Umbilical cord (tissue), 2 donors: ENCODE results near the gene ARNT2. TPM values are rescaled to one million over a fixed set of nuclear protein-coding genes. Genes with fewer than 3 reads are reported as not detected.

Source experiments
- DNase-seq: peaks from one replicate; pipeline ENCODE4 v3.0.0-alpha.2; 2015; ENCODE audit warnings: low spot score
- total RNA-seq: library from RNA; depleted of rRNA; stranded (reverse); fragments of >200 nt; gene quantifications from one replicate; pipeline ENCODE4 v1.2.3, GENCODE V29; 2014; ENCODE audit warnings: low replicate concordance; ENCODE audit not compliant: insufficient read depth

Gene ARNT2
- total RNA-seq, 1 donor from 2014 or later, result 5.3 TPM

DNA sequence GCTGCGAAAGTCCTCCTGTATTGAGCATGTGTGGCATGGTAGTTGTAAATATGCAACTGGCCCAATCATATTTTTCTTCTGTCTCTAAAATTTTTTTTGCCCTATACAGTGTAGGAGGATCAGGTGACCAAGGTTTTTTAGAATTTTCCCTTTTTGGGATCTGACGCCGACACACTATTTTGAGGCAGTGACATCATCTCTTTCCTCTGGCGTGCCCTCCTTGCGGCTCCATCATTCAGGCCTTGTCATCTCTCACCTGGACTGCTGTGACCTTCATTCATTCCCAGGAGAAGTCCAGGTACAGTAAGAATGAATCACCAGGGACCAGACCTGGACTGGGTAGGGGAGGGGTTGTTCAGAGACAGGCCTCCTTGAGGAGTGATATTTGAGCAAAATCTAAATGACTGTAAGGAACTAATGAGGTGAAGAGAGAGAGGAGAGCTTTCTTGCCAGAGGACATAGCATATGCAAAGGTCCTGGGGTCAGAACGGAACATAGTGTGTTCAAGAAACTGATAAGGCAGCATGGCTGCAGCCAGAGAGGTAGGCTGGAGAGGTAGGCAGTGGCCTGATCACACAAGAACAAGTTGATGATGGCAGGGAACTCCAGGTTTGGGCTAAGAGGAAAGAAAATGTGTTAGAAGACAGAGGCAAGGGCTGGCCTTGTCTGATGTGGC lies 38.7 kb downstream of the ARNT2 start:
- no peak for DNase-seq

DNA sequence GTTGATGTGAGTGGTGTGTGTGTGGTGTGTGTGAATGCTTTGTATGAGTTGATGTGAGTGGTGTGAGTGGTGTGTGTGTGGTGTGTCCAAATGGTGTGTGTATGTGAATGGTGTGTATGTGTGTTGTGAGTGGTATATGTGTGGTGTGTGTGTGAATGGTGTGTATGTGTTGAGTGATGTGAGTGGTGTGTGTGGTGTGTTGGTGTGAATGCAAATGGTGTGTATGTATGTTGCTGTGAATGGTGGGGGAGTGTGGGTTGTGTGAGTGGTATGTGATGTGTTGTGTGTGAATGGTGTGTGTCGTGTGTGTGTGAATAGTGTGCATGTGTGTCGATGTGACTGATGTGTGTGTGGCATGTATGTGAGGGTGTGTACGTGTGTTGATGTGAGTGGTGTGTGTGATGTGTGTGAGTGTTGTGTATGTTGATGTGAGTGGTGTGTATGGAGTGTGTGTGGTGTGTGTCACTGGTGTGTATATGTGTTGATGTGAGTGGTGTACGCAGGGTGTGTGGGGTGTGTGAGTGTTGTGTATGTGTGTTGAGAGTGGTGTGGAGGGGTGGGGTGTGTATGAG lies 40.6 kb downstream of the ARNT2 start:
- no peak for DNase-seq

DNA sequence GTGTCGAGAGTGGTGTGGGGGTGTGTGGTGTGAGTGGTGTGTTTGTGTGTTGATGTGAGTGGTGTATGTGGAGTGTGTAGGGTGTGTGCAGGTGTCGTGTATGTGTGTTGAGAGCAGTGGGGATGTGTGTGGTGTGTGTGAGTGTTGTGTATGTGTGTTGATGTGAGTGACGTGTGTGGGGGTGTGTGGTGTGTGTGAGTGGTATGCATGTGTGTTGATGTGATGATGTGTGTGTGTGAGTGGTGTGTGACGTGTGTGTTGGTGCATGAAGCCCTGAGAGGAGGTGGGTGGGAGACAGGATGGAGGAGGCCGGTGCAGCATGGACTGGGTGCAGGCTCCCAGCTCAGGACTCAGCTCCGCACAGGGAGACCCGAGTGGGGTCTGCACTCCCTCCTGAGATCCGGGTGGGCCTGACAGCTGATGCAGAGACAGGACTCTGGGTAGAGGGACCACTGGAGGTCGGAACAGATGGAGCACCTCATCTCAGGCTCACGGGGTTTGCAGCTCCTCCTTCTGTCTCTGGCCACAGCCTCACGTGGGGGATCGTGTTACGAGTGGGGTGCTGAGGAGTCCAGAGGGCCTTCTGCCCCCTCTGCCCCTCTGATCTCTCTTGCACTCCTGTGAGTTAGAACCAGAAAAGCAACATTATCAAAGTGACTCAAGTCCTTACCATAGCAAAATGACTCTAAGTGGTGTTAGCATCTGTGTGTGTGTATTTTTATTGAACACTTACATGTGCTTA lies 41.3 kb downstream of the ARNT2 start:
- DNase-seq, result no peak

DNA sequence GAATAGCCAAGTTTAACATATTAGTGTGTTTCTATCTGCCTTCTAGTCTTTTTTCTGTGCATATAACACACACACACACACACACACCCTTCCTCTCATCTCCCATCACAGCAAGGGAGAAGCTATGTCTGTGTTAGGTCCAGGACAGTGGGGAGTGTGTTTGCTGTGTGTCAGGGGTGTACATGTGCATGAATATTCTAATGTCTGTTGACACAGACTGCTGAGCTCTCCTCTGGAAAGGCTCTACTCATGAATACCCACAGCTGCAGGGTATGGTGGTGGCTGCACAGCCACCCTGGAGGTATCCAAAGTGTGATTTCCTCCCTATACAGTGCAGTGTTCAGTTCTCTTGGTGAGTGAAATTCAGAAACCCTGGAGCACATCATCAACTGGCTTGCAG lies 42.9 kb downstream of the ARNT2 start:
- no peak for DNase-seq

DNA sequence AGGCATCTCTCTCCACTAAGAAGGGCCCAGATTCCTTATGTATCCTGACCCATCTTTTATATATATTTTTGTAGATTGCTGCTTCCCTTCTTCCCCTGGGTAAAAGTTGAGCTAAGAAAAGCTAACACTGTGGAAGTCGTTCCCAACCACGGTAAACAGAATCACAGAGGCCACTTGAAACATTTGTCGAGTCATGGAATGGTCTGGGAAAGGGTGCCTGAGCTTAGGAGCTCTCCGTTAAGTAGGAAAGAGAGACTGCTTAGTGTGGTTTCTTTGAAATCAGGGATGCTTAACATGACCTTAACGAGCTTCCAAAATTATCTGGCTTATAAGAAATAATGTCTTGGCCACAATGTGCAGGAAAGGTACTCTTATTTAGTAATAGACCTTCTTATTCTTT lies 45.6 kb downstream of the ARNT2 start:
- no peak for DNase-seq

DNA sequence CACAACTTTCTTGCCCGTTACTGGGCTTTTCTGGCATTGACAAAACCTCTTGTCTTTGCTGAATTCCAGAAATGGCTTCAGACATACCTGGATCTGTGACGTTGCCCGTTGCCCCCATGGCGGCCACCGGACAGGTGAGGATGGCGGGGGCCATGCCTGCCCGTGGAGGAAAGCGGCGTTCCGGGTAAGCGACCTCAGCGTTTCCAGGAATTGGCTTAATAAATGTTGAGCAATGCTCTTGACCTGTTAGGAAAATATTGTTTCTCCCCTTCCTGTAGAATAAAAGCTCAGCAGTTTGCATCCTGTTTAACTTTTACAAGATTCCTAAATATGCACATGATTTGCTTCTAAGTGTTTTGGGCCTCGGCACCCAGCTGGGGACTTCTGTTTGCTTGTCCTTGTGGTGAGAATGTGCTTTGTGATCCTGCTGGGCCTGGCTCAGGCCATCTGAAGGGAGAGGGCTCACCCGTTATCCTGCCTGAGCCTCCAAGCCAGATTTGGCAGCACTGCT lies 46.7 kb downstream of the ARNT2 start:
- no peak for DNase-seq

DNA sequence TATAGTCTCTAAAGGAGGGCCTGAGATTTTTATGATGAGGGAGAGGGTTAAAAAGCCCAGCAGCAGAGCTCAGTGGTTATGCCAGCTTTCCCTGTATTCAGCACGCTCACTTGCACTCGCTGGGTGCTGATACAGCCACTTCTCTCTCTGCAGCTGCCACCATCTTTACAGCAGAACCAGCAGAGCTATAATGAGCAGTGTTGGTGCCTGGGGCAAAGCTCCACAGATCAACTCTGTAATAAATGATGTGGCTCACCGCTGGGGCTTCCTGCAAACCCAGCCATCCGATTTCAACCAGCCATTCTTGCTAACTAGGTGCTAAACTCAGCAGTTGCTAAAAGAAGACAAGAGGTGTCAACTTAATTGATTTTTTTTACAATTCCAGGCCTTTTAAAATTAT lies 48.0 kb downstream of the ARNT2 start:
- no peak for DNase-seq

DNA sequence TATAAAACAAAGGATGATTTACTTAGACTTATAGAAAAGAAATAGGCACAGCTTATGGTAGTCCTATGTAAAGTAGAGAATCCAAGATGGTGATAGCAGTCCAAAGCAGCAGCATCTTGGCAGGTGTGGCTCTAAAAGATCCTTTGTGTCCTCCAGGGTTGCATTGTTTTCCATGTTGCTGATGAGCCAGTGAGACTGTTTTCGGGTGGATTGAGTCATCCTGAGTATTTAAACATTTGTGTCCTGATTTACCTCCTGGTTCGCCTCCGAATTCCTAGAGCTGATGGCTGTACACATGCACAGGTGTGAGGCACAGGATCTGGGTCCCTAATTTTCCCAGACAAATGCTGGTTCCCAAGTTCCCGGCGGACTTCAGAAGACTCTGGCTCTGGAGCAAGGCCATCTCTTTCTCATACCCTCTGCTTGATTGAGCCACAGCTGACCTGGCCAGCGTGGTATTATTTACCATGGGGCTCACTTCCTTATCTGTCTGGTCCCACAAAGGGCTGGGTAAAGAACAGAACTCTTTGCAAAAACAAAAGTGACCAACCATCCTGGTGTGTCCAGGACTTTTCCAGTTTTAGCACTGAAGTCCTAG lies 51.0 kb downstream of the ARNT2 start:
- DNase-seq, result no peak

DNA sequence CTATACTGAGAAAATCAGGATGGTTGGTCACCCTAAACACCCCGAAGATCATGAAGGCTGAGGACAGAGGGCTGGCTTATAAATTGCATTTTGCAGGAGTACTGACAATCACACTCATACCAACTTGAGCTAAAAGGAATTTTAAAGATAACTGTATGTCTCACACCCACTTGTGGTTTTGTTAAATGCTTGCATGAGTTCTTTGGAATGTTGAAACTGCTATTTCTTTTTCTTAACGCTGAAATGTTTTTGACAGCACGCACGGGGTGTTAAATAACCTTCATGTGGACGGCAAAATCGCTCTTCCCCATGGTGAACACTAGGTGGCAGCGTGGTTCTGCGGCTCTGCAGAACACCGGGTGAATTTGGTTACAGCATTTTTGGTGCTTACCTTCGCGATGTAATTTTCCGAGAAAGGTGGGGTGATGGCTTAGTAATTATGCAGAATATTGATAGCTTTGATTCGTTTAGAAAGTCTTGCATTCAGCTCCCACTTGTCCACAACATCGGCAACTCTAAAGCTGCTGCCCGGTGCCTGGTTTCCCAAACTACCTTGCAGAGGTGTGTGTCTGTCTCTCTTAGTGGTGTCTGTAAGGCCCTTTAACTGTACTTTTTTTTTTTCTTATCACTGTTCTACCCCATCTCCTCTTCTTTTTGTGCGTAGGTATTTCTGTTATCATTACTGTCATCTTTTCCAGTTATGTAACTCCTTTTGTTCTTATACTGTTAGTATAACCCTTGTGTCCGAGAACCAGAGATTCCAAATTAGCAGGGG lies 51.7 kb downstream of the ARNT2 start:
- peak; percentile 78 for DNase-seq

DNA sequence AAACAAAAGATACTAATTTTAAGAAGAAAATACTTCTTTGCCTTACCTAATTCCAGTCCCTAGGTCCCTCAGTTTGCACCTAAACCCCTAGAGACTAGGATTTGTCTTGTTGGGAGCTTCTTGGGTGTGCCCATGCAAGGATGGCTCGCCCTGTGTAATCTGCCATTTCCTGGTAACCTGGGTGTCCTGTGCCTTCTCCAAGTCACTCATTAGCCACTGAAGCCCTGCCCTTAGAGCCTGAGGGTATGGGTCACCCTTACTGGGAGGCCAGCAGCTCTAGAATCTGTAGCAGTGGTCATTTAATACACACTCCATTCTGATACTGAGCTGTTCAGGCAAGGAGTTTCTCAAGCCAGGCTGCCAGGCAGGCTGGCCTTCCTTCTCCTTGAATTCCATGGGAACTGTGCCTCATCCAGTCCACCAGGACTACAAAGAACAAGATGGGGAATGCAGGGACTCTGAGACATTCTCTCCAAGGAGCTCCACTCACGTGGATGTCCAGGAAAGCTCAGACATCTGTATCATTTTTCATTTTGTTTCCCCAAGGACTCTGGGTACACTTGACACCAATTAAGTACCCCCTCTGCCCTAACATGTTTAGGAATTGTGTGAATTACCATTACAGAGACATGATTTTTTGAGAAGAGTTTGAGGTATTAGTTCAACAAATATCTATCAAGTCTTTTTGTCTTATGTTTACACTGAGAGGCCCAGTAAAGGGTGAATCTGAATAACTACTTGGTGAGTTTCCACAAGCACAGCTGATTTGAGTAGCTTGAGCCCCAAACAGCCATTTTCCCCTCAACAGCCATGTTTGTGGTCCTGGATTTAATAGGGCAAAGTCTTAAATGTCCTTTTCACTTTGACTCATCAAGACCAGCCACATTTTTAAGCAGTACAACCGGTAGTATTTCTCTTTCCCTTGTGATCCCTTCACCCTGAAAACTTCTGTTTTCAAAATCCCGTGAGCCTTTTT lies 52.6 kb downstream of the ARNT2 start:
- DNase-seq, result no peak

DNA sequence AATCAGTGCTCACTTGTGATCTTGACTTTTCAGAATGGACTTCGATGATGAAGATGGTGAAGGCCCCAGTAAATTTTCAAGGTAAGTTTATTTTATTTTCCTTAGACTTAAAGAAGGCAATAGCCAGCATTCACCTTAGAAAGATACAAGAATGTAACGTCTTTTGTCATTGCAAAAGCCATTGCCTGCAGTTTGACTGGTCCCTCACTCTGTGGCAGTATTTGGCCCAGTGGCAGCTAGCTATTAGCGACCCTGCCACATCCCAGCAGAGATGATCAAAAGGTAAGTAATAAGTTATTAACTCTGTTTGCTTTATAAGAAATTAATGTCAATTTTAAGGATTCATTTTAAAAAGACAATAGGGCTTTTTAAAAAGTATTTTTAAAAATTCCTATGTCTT lies 53.7 kb downstream of the ARNT2 start:
- DNase-seq, result no peak

DNA sequence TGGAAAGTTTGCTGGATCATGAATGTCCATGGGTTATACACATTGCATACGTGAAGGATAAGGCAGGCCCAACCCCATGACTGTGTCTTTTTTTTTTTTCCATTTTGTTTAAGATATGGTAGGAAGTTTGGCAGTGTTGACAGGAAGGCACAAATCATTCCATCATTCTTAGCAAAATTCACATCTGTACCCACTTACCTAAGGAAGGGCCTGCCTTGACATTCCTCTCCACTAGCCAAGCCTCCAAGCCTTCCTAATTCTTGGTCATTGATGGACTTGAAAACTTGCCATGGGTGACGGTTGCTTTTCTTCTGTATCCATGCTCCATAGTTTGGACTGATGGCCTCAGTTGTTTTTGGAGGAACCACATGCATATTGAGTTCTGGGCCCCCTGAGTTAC lies 54.4 kb downstream of the ARNT2 start:
- DNase-seq, result no peak

DNA sequence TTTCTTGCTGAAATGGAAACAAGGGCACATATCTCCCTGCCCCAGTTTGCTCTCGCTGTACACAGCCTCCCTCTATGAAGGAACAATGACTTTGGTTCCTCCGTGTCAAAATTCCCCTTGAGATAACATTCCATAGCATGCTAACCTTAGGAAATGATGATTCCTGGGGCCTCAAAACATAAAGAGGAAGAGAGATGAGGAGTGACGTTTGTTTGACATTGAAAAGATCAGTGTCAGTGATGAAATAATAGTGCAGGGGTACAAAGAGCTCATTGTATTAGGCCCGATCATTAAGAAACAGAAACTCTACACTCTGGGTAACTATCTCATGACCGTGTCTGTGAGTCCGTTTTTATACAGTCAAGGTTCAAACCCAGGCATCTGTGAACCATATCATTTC lies 55.2 kb downstream of the ARNT2 start:
- DNase-seq, result no peak

DNA sequence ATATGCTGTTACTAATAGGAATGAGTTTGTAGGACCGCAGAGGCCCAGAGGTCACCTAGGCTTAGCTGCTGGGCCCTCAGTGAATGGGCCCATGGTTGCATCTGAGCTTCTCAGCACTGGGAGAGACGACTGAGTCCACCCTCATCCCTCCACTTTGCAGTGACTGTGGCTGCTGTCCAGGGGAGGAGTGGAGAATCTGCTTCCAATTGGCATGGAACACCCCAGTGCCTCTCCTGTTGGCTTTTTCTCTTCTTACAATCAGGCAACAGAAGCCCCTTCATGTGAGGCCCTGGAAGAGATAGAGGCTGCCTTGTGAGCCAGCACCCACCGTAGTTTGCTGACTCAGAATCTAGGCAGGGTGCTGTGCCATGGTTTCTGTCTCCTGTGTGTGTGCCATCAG lies 55.6 kb downstream of the ARNT2 start:
- DNase-seq, result no peak

DNA sequence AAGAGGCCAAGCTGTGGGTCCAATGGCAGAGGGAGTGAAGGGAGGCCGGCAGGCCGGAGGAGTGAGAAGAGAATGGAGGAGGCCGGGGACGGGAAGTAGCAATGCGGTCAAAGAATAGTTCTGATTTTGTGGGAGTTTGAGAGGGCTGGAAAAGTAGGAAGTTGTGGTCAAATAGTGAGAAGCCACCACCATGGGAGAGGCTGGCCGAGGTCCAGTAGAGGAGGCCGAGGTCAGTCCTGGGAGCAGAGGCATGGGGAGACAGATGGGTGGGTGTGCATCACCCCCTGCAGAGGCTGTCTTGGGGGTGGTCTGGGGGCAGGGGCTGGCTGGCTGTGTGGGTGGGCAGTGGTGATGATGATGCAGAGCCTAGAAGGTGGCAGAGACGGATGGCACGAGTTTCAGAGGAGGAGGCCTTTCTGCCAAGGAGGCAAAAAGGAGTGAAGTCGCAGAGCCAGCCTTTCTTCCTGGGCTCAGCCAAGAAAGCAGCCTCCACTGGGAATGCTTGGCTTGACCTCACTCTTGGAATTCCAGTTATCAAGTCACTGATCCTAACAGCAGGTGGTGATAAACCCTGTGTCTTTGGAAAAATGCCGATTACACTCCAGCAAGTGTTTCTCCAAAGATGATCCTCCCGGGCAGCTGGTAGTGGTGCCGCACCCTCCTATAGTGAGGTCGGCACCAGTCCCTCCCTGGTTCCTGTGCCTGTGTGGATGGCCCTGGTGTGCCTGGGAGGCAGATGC lies 57.3 kb downstream of the ARNT2 start:
- DNase-seq, result no peak

DNA sequence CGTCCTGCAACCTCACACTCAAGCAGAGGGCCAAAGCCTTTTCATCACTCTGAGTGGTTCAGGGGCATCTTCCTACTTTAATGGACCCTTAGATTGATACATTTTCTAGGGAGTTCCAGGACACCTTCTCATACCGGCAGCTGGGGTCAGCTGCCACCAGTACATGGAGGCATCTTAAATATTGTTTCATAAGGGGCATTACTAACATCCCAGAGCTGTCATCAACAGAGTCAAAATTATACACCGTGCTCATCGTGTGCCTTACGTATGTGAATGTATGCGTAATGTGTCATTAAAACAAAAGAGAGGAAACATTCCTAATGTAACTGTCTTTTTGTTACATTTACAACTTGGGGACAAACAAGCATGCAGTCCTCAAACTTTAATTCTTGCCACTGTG lies 57.9 kb downstream of the ARNT2 start:
- DNase-seq, result no peak

DNA sequence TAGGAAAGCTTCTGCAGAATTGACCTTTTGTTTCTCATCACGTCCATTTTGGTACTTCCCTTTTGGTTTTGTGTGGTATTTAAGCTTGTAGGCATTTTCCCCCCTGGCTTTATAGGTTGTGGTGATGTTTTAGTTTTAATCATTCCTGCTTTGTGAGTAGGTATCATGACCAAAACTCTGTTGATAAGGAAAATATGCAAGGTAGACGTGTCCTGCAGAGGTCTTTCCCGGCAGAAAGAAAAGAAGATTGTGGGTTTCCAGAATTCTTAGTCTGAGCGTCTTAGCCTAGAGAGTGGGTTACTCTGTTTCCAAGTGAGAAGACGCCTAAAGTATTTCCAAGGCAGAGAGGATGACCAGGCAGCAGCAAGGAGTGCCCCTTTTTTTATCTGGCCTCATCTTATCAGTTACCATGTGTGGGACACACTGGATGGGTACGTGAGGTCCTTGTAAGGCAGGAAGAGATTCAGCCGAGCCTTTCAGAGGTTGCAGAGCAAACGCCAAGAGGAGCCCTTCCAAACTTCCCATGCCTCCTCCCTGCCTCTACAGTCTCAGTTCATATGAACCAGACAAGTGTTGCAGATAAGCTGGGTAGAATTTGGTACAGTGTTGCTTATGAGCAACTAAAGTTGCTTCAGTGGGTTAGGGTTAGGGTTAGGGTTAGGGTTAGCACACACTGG lies 58.8 kb downstream of the ARNT2 start:
- DNase-seq, result no peak

DNA sequence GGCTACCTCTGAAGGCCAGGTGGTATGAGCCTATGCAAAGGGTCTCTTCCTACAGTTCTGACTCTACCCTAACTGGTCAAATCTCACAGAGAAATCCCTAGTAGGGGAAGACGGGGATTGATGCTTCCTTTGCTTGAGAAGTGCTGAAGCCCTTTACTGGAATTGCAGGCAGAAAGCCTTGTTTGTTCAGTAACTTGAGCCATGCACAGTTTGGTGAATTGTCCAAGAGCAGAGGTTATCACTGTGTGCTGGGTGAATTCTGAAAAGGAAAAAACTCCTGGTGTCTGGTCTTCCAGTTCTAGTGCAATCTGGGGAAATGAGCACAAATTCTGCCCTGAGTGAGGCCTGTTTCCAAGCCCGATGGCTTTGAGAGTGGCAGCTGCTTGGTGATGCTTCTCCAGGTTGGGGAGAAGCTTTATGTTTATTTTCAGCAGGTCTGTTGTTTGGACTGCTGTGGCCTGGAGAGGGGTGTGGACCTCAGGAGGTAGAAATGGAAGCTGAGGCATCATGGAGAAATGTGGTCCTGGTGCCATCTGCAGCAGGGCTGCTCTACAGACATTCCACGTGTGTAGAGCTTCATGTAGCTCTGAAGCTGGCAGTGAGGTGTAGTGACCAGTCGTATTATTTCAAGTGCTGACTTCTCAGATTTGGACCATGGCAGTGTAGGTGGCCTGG lies 60.9 kb downstream of the ARNT2 start:
- no peak for DNase-seq

DNA sequence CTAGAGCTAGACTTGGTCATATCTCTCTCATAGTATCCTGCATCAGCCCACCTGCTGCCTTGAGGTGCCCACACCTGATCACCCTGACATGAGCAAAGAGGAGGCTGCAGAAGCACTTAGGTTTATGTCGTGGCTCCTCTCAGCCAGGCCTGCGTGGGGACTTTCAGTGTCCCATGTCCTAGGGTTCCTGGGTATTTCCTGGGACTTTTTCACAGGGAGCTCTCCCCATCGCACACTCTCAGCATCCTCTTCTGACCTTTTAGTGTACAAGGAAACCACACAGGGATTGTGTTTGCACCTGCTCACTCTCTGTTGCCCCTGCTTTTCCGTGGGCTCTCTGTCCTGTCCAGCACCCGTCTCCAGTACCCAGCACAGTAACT lies 61.4 kb downstream of the ARNT2 start:
- DNase-seq, result no peak
